ENCODE measurements around the gene FLNC.

- TF ChIP-seq CTCF (IDR thresholded peaks at IDR 0.05) (no peak), POLR2A (IDR thresholded peaks at IDR 0.05) (no peak)
Measured at GRCh38 chr7:128869944-128870285, 39.7 kb downstream of the FLNC start.

Measured in heart left ventricle (tissue), 13 donors.